Effector memory CD4-positive, alpha-beta T cell (primary cell): ENCODE results near the gene HYI.

Experiments
- DNase-seq, 3 donors: peaks; one replicate each; pipeline ENCODE4 v3.0.0-alpha.2; 2020
- H3K27ac ChIP-seq: 2 replicates; pipeline ENCODE4 v1.7.0; 2013; ENCODE audit warnings: mild to moderate bottlenecking, low read length, moderate library complexity; ENCODE audit not compliant: insufficient read depth, poor library complexity, severe bottlenecking
- H3K27me3 ChIP-seq: replicated peaks from 2 replicates; pipeline ENCODE4 v1.7.0; 2013; ENCODE audit warnings: mild to moderate bottlenecking, low read length; ENCODE audit not compliant: insufficient read depth, control insufficient read depth, poor library complexity, severe bottlenecking
- H3K36me3 ChIP-seq: 2 replicates; pipeline ENCODE4 v1.7.0; 2013; ENCODE audit warnings: mild to moderate bottlenecking, low read length, moderate library complexity; ENCODE audit not compliant: control insufficient read depth, insufficient read depth
- H3K4me1 ChIP-seq: 2 replicates; pipeline ENCODE4 v1.7.0; 2013; ENCODE audit warnings: low read length, mild to moderate bottlenecking; ENCODE audit not compliant: control insufficient read depth, insufficient read depth, poor library complexity, severe bottlenecking
- H3K4me3 ChIP-seq: 2 replicates; pipeline ENCODE4 v1.7.0; 2013; ENCODE audit warnings: low read length, low read depth, mild to moderate bottlenecking; ENCODE audit not compliant: insufficient read depth, poor library complexity, severe bottlenecking
- H3K9me3 ChIP-seq: 2 replicates; pipeline ENCODE4 v1.7.0; 2013; ENCODE audit warnings: mild to moderate bottlenecking, low read length, moderate library complexity; ENCODE audit not compliant: control insufficient read depth

Gene HYI

GRCh38 chr1:43451701-43452532 lies 1.8 kb downstream of the HYI start:
- H3K27ac ChIP-seq, result no peak overlapping the region
- no peaks in the 10 kb centered on the region for H3K27me3 ChIP-seq
- H3K4me3 ChIP-seq, result no peak overlapping the region
- DNase-seq, result no peak
- H3K36me3 ChIP-seq, result peaks cover 35% of the 10 kb centered on the region
- H3K9me3 ChIP-seq, result no peaks in the 10 kb centered on the region
- H3K4me1 ChIP-seq, result no peaks in the 10 kb centered on the region

- Histone ChIP-seq H3K27me3 (no peaks in the 10 kb centered on the region), H3K36me3 (peaks cover 42% of the 10 kb centered on the region), H3K27ac (no peak overlapping the region), H3K4me3 (no peak overlapping the region), H3K4me1 (no peaks in the 10 kb centered on the region), H3K9me3 (no peaks in the 10 kb centered on the region)
- DNase-seq, result no peak
Measured at GRCh38 chr1:43451157-43451591, 2.6 kb downstream of the HYI start.

GRCh38 chr1:43450251-43450941 lies 3.3 kb downstream of the HYI start:
- Histone ChIP-seq H3K27me3 (no peaks in the 10 kb centered on the region), H3K9me3 (no peaks in the 10 kb centered on the region), H3K36me3 (peaks cover 49% of the 10 kb centered on the region), H3K27ac (no peak overlapping the region), H3K4me3 (no peak overlapping the region), H3K4me1 (no peaks in the 10 kb centered on the region)
- DNase-seq, result no peak

GRCh38 chr1:43449708-43450069 lies 4.0 kb downstream of the HYI start:
- Histone ChIP-seq H3K9me3 (no peaks in the 10 kb centered on the region), H3K36me3 (peaks cover 52% of the 10 kb centered on the region), H3K4me3 (no peak overlapping the region), H3K27ac (no peak overlapping the region), H3K4me1 (no peaks in the 10 kb centered on the region), H3K27me3 (no peaks in the 10 kb centered on the region)
- DNase-seq, result no peak

- Histone ChIP-seq H3K9me3 (no peaks in the 10 kb centered on the region), H3K4me1 (no peaks in the 10 kb centered on the region), H3K27ac (no peak overlapping the region), H3K4me3 (no peak overlapping the region), H3K27me3 (no peaks in the 10 kb centered on the region), H3K36me3 (peaks cover 58% of the 10 kb centered on the region)
- no peak for DNase-seq
Measured at GRCh38 chr1:43448955-43449707, 4.6 kb downstream of the HYI start.

- peaks cover 68% of the 10 kb centered on the region for H3K36me3 ChIP-seq
- H3K4me3 ChIP-seq, result no peak overlapping the region
- DNase-seq, result no peak
- no peaks in the 10 kb centered on the region for H3K27me3 ChIP-seq
- no peak overlapping the region for H3K27ac ChIP-seq
- H3K9me3 ChIP-seq, result no peaks in the 10 kb centered on the region
- H3K4me1 ChIP-seq, result no peaks in the 10 kb centered on the region
Measured at GRCh38 chr1:43447891-43448708, 5.6 kb downstream of the HYI start.

GRCh38 chr1:43446881-43447835 lies 6.6 kb downstream of the HYI start:
- Histone ChIP-seq H3K4me1 (no peaks in the 10 kb centered on the region), H3K36me3 (peaks cover 76% of the 10 kb centered on the region), H3K27ac (no peak overlapping the region), H3K9me3 (no peaks in the 10 kb centered on the region), H3K27me3 (no peaks in the 10 kb centered on the region), H3K4me3 (no peak overlapping the region)
- no peak for DNase-seq

- Histone ChIP-seq H3K4me1 (no peaks in the 10 kb centered on the region), H3K27me3 (no peaks in the 10 kb centered on the region), H3K36me3 (peaks cover 81% of the 10 kb centered on the region), H3K4me3 (no peak overlapping the region), H3K27ac (no peak overlapping the region), H3K9me3 (no peaks in the 10 kb centered on the region)
- no peak for DNase-seq
Measured at GRCh38 chr1:43446388-43446740, 7.4 kb downstream of the HYI start.
